ENCODE measurements around the gene USP50.
"Not testable (repeated sequence)": the region's sequence is repeated elsewhere in the genome, so short reads cannot be mapped to it uniquely, and the experiment has no call there.

The USP50 gene

GRCh38 chr15:50546566-50546965 is at the start of gene USP50:
Gene USP50, minus strand, starts transcription at chr15:50546666. Its CDS starts 141 bp downstream, at chr15:50546525.
- no peak for DNase-seq

- DNase-seq: no peak
These were observed 47.8 kb upstream of the USP50 start for GRCh38 chr15:50594311-50594710.

- no peak for DNase-seq
These were observed 47.3 kb upstream of the USP50 start for GRCh38 chr15:50593761-50594160.

- DNase-seq: no peak
These were observed 43.8 kb upstream of the USP50 start for GRCh38 chr15:50590288-50590687.

GRCh38 chr15:50577492-50577891 is 31.0 kb upstream of the USP50 start:
- no peak for DNase-seq

GRCh38 chr15:50576166-50576565 is 29.7 kb upstream of the USP50 start:
- DNase-seq: no peak

GRCh38 chr15:50573842-50574241 is 27.4 kb upstream of the USP50 start:
- DNase-seq: not testable (repeated sequence)

- no peak for DNase-seq
These were observed 17.3 kb upstream of the USP50 start for GRCh38 chr15:50563756-50564155.

- DNase-seq: no peak
These were observed 16.5 kb upstream of the USP50 start for GRCh38 chr15:50562735-50563640.

- no peak for DNase-seq
These were observed 11.5 kb upstream of the USP50 start for GRCh38 chr15:50558012-50558411.

- DNase-seq: no peak
These were observed 10.3 kb upstream of the USP50 start for GRCh38 chr15:50556642-50557371.

- DNase-seq: no peak
These were observed 5.8 kb upstream of the USP50 start for GRCh38 chr15:50552238-50552637.

GRCh38 chr15:50549326-50549725 is 2.9 kb upstream of the USP50 start:
- no peak for DNase-seq

GRCh38 chr15:50544368-50544767 is 2.1 kb downstream of the USP50 start:
- no peak for DNase-seq

- DNase-seq: no peak
These were observed 2.9 kb downstream of the USP50 start for GRCh38 chr15:50543556-50543955.

GRCh38 chr15:50542887-50543210 is 3.6 kb downstream of the USP50 start:
- DNase-seq: no peak

- DNase-seq: no peak
These were observed 14.7 kb downstream of the USP50 start for GRCh38 chr15:50531766-50532165.

GRCh38 chr15:50531163-50531562 is 15.3 kb downstream of the USP50 start:
- DNase-seq: no peak

- DNase-seq: no peak
These were observed 22.6 kb downstream of the USP50 start for GRCh38 chr15:50523851-50524251.

- no peak for DNase-seq
These were observed 26.6 kb downstream of the USP50 start for GRCh38 chr15:50519740-50520425.

- DNase-seq: no peak
These were observed 33.5 kb downstream of the USP50 start for GRCh38 chr15:50513001-50513400.

GRCh38 chr15:50506121-50506520 is 40.3 kb downstream of the USP50 start:
- no peak for DNase-seq

- not testable (repeated sequence) for DNase-seq
These were observed 40.8 kb downstream of the USP50 start for GRCh38 chr15:50505656-50506055.

GRCh38 chr15:50503144-50503543 is 43.3 kb downstream of the USP50 start:
- DNase-seq: no peak
